Adrenal gland (tissue), 5 donors: Measurements from ENCODE around the gene ZSCAN2.

Experiments
- CTCF ChIP-seq, 6 experiments: fragments of 450-650 bp in 4 of 6; fragments of 200-600 bp in 2 of 6; sonication (generic) in 1 of 6; IDR thresholded peaks; 1 replicate in 5 of 6; 2 replicates in 1 of 6; pipeline versions ENCODE4 v1.5.1 to v1.8.0; 2016 to 2021; ENCODE audit warnings: antibody characterized with exemption in 6 of 6, mild to moderate bottlenecking in 2 of 6, moderate library complexity in 1 of 6
- POLR2A ChIP-seq, 2 donors: fragments of 450-650 bp; IDR thresholded peaks; one replicate each; pipeline ENCODE4 v1.6.1; 2017; ENCODE audit warnings: antibody characterized with exemption in 2 of 2, mild to moderate bottlenecking in 2 of 2, moderate library complexity in 1 of 2
- donor health status: DM: no; HTN: no; CAD: no.

- TF ChIP-seq CTCF (IDR thresholded peaks at IDR 0.05), result no peak
- TF ChIP-seq POLR2A (IDR thresholded peaks at IDR 0.05), result no peak
Observed at GRCh38 chr15:84620626-84621025, 19.8 kb downstream of the ZSCAN2 start.
